ENCODE measurements around the gene CAMTA1.

DNA sequence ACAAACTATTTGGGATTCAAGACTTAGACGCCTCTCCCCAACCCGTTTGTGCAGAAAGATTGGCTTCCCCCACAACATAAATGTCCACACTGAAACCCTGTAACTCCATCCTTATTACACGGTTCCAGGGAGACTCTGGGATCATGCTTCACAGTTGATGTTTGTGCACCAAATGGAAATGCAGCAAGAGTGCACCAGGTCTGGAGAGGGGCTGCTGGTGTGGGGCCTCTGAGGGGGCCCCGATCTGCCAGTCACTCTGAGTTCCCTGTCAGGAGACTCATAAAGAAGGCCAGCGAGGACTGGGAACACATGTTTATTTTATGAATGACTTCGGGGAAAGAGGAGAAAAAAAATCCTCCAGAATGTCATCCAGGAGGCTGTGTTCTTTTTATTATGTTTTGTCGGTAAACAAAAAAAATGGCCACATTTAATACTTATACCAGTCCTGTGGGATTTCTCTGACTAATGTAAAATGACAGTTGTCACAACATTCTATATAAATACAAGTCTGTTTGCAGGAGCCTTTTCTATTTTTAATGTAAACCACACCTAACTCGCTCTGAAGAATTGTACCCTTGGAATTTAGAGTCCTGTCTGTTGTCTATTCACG is 546.8 kb downstream of the CAMTA1 start:
- TF ChIP-seq, protein P1, sequence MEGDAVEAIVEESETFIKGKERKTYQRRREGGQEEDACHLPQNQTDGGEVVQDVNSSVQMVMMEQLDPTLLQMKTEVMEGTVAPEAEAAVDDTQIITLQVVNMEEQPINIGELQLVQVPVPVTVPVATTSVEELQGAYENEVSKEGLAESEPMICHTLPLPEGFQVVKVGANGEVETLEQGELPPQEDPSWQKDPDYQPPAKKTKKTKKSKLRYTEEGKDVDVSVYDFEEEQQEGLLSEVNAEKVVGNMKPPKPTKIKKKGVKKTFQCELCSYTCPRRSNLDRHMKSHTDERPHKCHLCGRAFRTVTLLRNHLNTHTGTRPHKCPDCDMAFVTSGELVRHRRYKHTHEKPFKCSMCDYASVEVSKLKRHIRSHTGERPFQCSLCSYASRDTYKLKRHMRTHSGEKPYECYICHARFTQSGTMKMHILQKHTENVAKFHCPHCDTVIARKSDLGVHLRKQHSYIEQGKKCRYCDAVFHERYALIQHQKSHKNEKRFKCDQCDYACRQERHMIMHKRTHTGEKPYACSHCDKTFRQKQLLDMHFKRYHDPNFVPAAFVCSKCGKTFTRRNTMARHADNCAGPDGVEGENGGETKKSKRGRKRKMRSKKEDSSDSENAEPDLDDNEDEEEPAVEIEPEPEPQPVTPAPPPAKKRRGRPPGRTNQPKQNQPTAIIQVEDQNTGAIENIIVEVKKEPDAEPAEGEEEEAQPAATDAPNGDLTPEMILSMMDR (IDR thresholded peaks at IDR 0.05; ENCODE audit: low read length), result no peak
- TF ChIP-seq EZH2 (optimal IDR thresholded peaks at IDR 0.05; ENCODE audit: low read depth, low read length) (no peak), EZH2phosphoT487 (IDR thresholded peaks at IDR 0.05; ENCODE audit: low read length) (no peak)
